PFSK-1 (cell line): Measurements from ENCODE around the gene ZNF180.

ENCODE experiments used
- TAF1 ChIP-seq: IDR thresholded peaks from 2 replicates; pipeline ENCODE4 v1.6.1; 2012; ENCODE audit warnings: low read length, control low read depth, borderline replicate concordance; ENCODE audit not compliant: insufficient read depth
- TF ChIP-seq, protein P1 (sequence below), 2 experiments: IDR thresholded peaks; 2 replicates each; pipeline versions ENCODE4 v1.6.1 to v1.8.0; 2011 to 2012; ENCODE audit warnings: low read depth in 2 of 2, low read length in 2 of 2, control low read depth in 1 of 2, inconsistent platforms in 1 of 2, mild to moderate bottlenecking in 1 of 2, moderate library complexity in 1 of 2; ENCODE audit not compliant: insufficient read depth in 1 of 2

DNA sequence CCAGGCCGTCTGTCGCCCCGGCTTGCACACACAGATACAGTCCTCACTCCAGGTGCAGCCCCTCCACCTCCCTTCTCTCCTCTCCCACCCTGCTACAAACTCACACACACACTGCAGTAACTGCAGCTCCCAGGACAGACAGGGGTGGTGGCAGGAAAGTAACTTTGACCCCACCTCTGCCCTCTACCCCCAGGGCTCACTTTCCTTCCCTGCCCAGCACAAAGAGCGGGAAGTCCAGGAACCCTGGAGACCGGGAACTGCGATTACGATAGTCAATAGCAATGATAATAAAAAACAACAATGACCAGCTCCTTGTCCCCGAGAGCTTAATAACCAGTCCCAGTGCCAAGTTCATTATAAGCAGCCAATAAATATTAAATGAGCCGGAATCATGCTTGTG, 29.2 kb upstream of the ZNF180 start, which contains the start of gene CEACAM20:
- TF ChIP-seq, protein P1, sequence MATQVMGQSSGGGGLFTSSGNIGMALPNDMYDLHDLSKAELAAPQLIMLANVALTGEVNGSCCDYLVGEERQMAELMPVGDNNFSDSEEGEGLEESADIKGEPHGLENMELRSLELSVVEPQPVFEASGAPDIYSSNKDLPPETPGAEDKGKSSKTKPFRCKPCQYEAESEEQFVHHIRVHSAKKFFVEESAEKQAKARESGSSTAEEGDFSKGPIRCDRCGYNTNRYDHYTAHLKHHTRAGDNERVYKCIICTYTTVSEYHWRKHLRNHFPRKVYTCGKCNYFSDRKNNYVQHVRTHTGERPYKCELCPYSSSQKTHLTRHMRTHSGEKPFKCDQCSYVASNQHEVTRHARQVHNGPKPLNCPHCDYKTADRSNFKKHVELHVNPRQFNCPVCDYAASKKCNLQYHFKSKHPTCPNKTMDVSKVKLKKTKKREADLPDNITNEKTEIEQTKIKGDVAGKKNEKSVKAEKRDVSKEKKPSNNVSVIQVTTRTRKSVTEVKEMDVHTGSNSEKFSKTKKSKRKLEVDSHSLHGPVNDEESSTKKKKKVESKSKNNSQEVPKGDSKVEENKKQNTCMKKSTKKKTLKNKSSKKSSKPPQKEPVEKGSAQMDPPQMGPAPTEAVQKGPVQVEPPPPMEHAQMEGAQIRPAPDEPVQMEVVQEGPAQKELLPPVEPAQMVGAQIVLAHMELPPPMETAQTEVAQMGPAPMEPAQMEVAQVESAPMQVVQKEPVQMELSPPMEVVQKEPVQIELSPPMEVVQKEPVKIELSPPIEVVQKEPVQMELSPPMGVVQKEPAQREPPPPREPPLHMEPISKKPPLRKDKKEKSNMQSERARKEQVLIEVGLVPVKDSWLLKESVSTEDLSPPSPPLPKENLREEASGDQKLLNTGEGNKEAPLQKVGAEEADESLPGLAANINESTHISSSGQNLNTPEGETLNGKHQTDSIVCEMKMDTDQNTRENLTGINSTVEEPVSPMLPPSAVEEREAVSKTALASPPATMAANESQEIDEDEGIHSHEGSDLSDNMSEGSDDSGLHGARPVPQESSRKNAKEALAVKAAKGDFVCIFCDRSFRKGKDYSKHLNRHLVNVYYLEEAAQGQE (IDR thresholded peaks at IDR 0.05; ENCODE audit: insufficient read depth in 1 of 2, low read depth in 2 of 2, low read length in 2 of 2): no peak
- no peak for TF ChIP-seq TAF1
